ENCODE measurements around the gene ZKSCAN3.
"Not testable (repeated sequence)": the region's sequence is repeated elsewhere in the genome, so short reads cannot be mapped to it uniquely, and the experiment has no call there.

Gene ZKSCAN3

GRCh38 chr6:28340310-28341095, 9.2 kb upstream of the ZKSCAN3 start:
- DNase-seq (ENCODE audit: low read depth in 2 of 3, low spot score in 2 of 3): no peak

- no peak for DNase-seq (ENCODE audit: low read depth in 2 of 3, low spot score in 2 of 3)
Measured at GRCh38 chr6:28343898-28344677, 5.7 kb upstream of the ZKSCAN3 start.

- no peak for DNase-seq (ENCODE audit: low read depth in 2 of 3, low spot score in 2 of 3)
Measured at GRCh38 chr6:28345201-28345600, 4.5 kb upstream of the ZKSCAN3 start.

- no peak for DNase-seq (ENCODE audit: low read depth in 2 of 3, low spot score in 2 of 3)
Measured at GRCh38 chr6:28347119-28347518, 2.6 kb upstream of the ZKSCAN3 start.

- no peak for DNase-seq (ENCODE audit: low read depth in 2 of 3, low spot score in 2 of 3)
Measured at GRCh38 chr6:28349344-28349891, 329 bp upstream of the ZKSCAN3 start.

GRCh38 chr6:28351087-28351486, 1.3 kb downstream of the ZKSCAN3 start:
- DNase-seq (ENCODE audit: low read depth in 2 of 3, low spot score in 2 of 3): no peak

- no peak for DNase-seq (ENCODE audit: low read depth in 2 of 3, low spot score in 2 of 3)
Measured at GRCh38 chr6:28351493-28351925, 1.8 kb downstream of the ZKSCAN3 start.

- no peak for DNase-seq (ENCODE audit: low read depth in 2 of 3, low spot score in 2 of 3)
Measured at GRCh38 chr6:28353356-28353755, 3.6 kb downstream of the ZKSCAN3 start.

GRCh38 chr6:28353981-28354676, 4.4 kb downstream of the ZKSCAN3 start:
- DNase-seq (ENCODE audit: low read depth in 2 of 3, low spot score in 2 of 3): no peak

- DNase-seq (ENCODE audit: low read depth in 2 of 3, low spot score in 2 of 3): no peak
Measured at GRCh38 chr6:28354688-28355554, 5.2 kb downstream of the ZKSCAN3 start.

GRCh38 chr6:28355743-28356665, 6.3 kb downstream of the ZKSCAN3 start:
- DNase-seq (ENCODE audit: low read depth in 2 of 3, low spot score in 2 of 3): peak; percentile 6 to 23 (median 17)

- DNase-seq (ENCODE audit: low read depth in 2 of 3, low spot score in 2 of 3): no peak
Measured at GRCh38 chr6:28356666-28357020, 6.9 kb downstream of the ZKSCAN3 start.

GRCh38 chr6:28357036-28357435, 7.3 kb downstream of the ZKSCAN3 start:
- no peak for DNase-seq (ENCODE audit: low read depth in 2 of 3, low spot score in 2 of 3)

GRCh38 chr6:28359562-28359961, 9.8 kb downstream of the ZKSCAN3 start:
- DNase-seq (ENCODE audit: low read depth in 2 of 3, low spot score in 2 of 3): not testable (repeated sequence)

GRCh38 chr6:28360961-28361360, 11.2 kb downstream of the ZKSCAN3 start:
- DNase-seq (ENCODE audit: low read depth in 2 of 3, low spot score in 2 of 3): no peak

- DNase-seq (ENCODE audit: low read depth in 2 of 3, low spot score in 2 of 3): not testable (repeated sequence)
Measured at GRCh38 chr6:28365590-28365989, 15.8 kb downstream of the ZKSCAN3 start.

GRCh38 chr6:28368522-28368921, 18.8 kb downstream of the ZKSCAN3 start:
- DNase-seq (ENCODE audit: low read depth in 2 of 3, low spot score in 2 of 3): no peak

- DNase-seq (ENCODE audit: low read depth in 2 of 3, low spot score in 2 of 3): no peak
Measured at GRCh38 chr6:28369463-28369862, 19.7 kb downstream of the ZKSCAN3 start.

GRCh38 chr6:28370440-28370839, 20.7 kb downstream of the ZKSCAN3 start:
- no peak for DNase-seq (ENCODE audit: low read depth in 2 of 3, low spot score in 2 of 3)

All from activated CD8-positive, alpha-beta memory T cell treated with anti-CD3 and anti-CD28 coated beads for 48 hours (primary cell).